ENCODE results near the gene ATP5MC3. TPM values are rescaled to one million over a fixed set of nuclear protein-coding genes. Genes with fewer than 3 reads are reported as not detected.
"Not testable (repeated sequence)": the region's sequence is repeated elsewhere in the genome, so short reads cannot be mapped to it uniquely, and the experiment has no call there.

The ATP5MC3 gene
- total RNA-seq, result 133 TPM
- long read RNA-seq, full-length matches to known transcripts, result 73 of 76 reads
- long read RNA-seq, partial matches to known transcripts, result 2 of 76 reads
- long read RNA-seq, other reads (novel, unspliced or antisense), result 1 of 76 reads

DNA sequence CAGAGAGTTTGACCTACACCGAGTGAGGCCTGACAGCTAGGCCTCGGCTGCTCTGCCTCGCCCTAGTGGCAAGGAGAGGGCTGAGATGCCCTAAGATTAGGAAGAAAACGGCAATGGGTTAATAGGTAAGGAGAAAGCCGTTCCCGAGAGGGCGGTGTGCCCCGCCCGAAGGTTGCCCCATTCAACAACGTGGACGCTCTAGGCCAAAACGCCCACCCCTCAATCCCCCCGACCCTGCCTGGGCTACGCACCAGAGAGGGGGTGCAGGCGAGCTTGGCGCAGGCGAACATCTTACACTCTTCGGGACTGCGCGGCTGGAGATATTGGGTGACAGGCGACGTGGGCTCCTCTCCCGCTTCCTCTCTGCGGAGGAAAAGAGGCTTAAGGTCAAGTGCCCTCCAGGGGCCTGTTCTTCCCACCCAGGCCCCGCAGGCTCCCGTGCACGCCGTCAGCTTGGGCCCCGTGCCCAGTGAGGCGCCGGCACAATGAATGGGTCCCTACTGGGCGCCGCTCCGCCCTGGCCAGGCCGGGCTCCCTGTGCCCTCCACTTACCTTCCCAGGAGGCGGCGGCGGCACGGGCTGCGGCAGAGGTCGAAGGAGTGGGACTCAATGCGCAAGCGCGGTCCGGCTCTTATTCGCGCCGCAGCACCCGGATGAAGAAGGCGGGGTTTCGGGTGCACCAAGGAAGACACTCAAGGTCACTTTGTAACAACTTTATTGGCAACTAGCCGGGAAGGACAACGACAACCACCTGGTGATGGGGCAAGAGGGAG lies at the start of gene ATP5MC3:
ATP5MC3 (minus strand) TSS at position 607 of the 773 bp plus-strand sequence; CDS start at position 290, 317 bp downstream.
- Histone ChIP-seq H3K9me3 (no peaks in the 10 kb centered on the region), H3K4me1 (peaks cover 17% of the 10 kb centered on the region), H3K36me3 (peaks cover 36% of the 10 kb centered on the region), H3K27ac (peak within 1 kb of the TSS; percentile 84), H3K4me3 (peak within 1 kb of the TSS; percentile 84), H3K27me3 (ENCODE audit: low read depth) (no peaks in the 10 kb centered on the region)
- ATAC-seq, result peak; percentile 98 to 99
- peak; percentile 98 for DNase-seq
- intact Hi-C loops (cut with DNase I), result no loop called here
- TF ChIP-seq, protein P1, sequence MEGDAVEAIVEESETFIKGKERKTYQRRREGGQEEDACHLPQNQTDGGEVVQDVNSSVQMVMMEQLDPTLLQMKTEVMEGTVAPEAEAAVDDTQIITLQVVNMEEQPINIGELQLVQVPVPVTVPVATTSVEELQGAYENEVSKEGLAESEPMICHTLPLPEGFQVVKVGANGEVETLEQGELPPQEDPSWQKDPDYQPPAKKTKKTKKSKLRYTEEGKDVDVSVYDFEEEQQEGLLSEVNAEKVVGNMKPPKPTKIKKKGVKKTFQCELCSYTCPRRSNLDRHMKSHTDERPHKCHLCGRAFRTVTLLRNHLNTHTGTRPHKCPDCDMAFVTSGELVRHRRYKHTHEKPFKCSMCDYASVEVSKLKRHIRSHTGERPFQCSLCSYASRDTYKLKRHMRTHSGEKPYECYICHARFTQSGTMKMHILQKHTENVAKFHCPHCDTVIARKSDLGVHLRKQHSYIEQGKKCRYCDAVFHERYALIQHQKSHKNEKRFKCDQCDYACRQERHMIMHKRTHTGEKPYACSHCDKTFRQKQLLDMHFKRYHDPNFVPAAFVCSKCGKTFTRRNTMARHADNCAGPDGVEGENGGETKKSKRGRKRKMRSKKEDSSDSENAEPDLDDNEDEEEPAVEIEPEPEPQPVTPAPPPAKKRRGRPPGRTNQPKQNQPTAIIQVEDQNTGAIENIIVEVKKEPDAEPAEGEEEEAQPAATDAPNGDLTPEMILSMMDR (IDR thresholded peaks at IDR 0.05), result no peak

DNA sequence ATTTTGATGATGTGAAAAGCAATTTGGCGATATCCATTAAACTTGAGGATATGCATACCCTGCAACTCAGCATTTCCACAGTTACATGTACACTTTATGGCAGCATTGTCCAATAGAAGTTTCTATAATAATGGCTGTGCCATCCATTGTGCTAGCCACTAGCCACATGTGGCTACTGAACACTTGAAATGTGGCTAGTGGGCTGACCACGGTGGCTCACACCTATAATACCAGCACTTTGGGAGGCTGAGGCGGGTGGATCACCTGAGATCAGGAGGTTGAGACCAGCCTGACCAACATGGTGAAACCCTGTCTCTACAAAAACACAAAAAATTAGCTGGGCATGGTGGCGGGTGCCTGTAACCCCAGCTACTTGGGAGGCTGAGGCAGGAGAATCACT lies 47.1 kb upstream of the ATP5MC3 start:
- H3K4me3 ChIP-seq; H3K9me3 ChIP-seq; ATAC-seq; DNase-seq; H3K27ac ChIP-seq; intact Hi-C loops (cut with DNase I); H3K4me1 ChIP-seq; H3K36me3 ChIP-seq: not testable (repeated sequence)
- peaks cover 14% of the 10 kb centered on the region for H3K27me3 ChIP-seq (ENCODE audit: low read depth)

DNA sequence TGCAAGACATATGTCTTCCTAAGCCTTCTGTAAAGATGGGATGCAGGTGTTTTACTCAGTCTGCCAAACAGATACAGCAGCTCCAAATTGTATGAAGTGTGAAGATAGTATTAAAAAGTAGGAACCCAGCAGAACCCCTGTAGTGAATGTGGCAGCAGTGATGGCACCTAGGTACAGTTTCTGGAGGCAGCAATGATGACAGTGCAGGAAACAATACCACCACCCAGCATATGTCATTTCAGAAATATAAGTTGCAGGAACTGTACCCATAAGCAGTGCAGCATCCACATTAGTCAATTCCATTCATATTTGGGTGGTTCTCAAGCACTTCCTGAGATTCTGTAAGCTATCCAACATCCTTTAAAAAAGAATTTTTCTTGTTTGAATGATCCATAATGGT lies 46.7 kb upstream of the ATP5MC3 start:
- Histone ChIP-seq H3K27me3 (ENCODE audit: low read depth) (peaks cover 14% of the 10 kb centered on the region), H3K4me3 (no peak overlapping the region), H3K27ac (no peak overlapping the region), H3K9me3 (no peaks in the 10 kb centered on the region), H3K4me1 (no peaks in the 10 kb centered on the region), H3K36me3 (no peaks in the 10 kb centered on the region)
- intact Hi-C loops (cut with DNase I), result no loop called here
- TF ChIP-seq, protein P1 (IDR thresholded peaks at IDR 0.05), result no peak
- ATAC-seq, result no peak
- no peak for DNase-seq

DNA sequence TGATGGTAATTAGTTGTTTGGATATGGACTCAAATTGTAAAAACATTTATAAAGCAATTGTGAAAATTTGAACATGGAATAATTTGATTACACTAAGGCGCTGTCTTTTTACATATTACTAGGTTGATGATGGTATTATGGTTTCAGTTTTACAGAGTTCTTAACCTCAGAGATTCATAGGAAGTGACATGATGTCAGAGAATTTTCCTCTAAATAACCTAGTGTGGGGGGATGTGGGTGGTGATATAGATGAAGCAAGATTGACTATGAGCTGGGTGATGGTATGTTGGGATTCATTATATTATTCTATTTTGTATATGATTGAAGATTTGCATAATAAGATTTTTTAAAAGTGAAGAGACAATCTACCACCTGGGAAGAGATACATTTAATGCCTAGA lies 45.9 kb upstream of the ATP5MC3 start:
- no peaks in the 10 kb centered on the region for H3K36me3 ChIP-seq
- no peak overlapping the region for H3K4me3 ChIP-seq
- intact Hi-C loops (cut with DNase I), result no loop called here
- ATAC-seq (no peak), DNase-seq (no peak)
- H3K27me3 ChIP-seq (ENCODE audit: low read depth), result peaks cover 14% of the 10 kb centered on the region
- H3K4me1 ChIP-seq, result no peaks in the 10 kb centered on the region
- TF ChIP-seq, protein P1 (IDR thresholded peaks at IDR 0.05), result no peak
- H3K27ac ChIP-seq, result no peak overlapping the region
- H3K9me3 ChIP-seq, result no peaks in the 10 kb centered on the region

DNA sequence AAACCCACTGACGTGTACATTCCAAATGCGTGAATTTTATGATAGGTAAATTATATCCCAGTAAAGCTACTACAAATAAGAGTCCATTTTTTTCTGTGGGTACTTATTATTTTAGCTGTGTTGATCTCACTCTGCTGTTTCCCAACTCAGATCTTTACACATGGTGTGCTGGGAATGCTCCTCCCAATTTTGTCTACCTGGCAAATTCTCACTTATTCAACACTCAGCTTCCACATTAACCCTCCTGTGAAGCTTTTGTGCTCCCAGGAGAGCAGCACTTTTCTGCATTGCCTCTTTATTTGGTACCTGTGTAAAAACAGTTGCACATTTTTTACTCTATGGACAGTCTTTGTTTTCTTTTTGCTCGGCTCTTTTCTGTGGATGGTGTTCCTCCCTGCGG lies 38.6 kb upstream of the ATP5MC3 start:
- TF ChIP-seq, protein P1 (IDR thresholded peaks at IDR 0.05), result no peak
- H3K27ac ChIP-seq, result no peak overlapping the region
- no peaks in the 10 kb centered on the region for H3K36me3 ChIP-seq
- intact Hi-C loops (cut with DNase I), result no loop called here
- no peak overlapping the region for H3K4me3 ChIP-seq
- H3K27me3 ChIP-seq (ENCODE audit: low read depth), result no peaks in the 10 kb centered on the region
- no peak for ATAC-seq
- no peak for DNase-seq
- H3K4me1 ChIP-seq, result no peaks in the 10 kb centered on the region
- no peaks in the 10 kb centered on the region for H3K9me3 ChIP-seq

DNA sequence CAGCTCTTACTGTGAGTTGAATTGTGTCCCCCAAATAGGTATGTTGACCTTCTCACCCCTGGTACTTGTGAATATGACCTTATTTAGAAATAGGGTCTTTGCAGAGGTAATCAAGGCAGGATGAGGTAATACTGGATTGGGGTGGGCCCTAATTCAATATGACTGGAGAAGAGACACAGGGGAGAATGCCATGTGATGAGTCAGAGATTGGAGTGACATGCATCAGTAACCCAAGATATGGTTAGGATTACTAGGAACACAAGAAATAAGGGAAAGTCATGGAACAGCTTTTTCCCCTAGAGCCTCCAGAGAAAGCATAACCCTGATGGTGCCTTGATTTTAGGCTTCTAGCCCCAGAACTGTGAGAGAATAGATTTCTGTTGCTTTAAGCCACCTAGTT lies 37.0 kb upstream of the ATP5MC3 start:
- DNase-seq, result no peak
- intact Hi-C loops (cut with DNase I), result no loop called here

More for the DNA sequence above, 37.0 kb upstream of the ATP5MC3 start:
- no peak overlapping the region for H3K4me3 ChIP-seq
- H3K9me3 ChIP-seq, result no peaks in the 10 kb centered on the region
- ATAC-seq, result no peak
- no peaks in the 10 kb centered on the region for H3K36me3 ChIP-seq
- H3K4me1 ChIP-seq, result no peaks in the 10 kb centered on the region
- no peak overlapping the region for H3K27ac ChIP-seq
- TF ChIP-seq, protein P1 (IDR thresholded peaks at IDR 0.05), result no peak
- no peaks in the 10 kb centered on the region for H3K27me3 ChIP-seq (ENCODE audit: low read depth)
